ENCODE results near the gene UBE2R2. TPM values are rescaled to one million over a fixed set of nuclear protein-coding genes. Genes with fewer than 3 reads are reported as not detected.
"Not testable (repeated sequence)": the region's sequence is repeated elsewhere in the genome, so short reads cannot be mapped to it uniquely, and the experiment has no call there.

The UBE2R2 gene
- total and polyA plus RNA-seq, 2 of the 4 experiments (the other 2 are of a cell fraction): 12.7 to 24.8 TPM

DNA sequence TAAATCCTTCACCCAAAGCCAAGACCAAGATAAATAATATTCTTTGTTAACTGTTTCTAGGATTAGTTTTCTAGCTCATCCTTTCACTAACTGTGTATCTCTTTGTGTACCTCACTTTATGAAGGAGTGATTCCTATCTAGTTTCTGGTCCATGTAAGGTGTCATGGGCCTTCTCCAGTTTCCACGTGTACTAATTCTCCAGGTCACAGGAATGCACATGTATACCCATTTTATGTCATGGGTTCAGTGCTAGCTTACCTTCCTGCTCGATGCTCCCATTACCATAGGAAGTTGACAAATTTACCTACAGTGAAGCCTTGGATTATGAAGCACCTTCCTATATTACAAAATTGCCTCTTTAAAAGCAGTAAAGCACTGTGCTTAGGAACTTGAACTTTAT lies 27.5 kb upstream of the UBE2R2 start:
- H3K27ac ChIP-seq (ENCODE audit: insufficient read depth, low read length); H3K56ac ChIP-seq (ENCODE audit: extremely low read depth, insufficient read depth, low read length); H2AK5ac ChIP-seq (ENCODE audit: low read depth, low read length); H3K18ac ChIP-seq (ENCODE audit: low read depth, low read length); H2BK20ac ChIP-seq (ENCODE audit: low read depth, low read length); H3K14ac ChIP-seq (replicated peaks; ENCODE audit: low read depth, low read length); H2AFZ ChIP-seq (replicated peaks; ENCODE audit: low read length, poor library complexity); H2BK15ac ChIP-seq (ENCODE audit: low read depth, low read length); POLR2A ChIA-PET (ENCODE audit: unreplicated experiment); ATAC-seq (ENCODE audit: low read depth); H3K36me3 ChIP-seq (ENCODE audit: control insufficient read depth, insufficient read depth, low read length); CTCF ChIA-PET; in situ Hi-C loops (cut with MboI; ENCODE audit: low sequenced_read_pairs); H3K79me1 ChIP-seq (ENCODE audit: low read depth in 1 of 2, low read length in 2 of 2); H3K4me3 ChIP-seq (ENCODE audit: insufficient read depth, low read depth, low read length); dilution Hi-C loops (cut with HindIII; ENCODE audit: low sequenced_read_pairs, unreplicated experiment); H3K4me2 ChIP-seq (ENCODE audit: low read depth, low read length); H4K8ac ChIP-seq (ENCODE audit: low read depth in 2 of 2, low read length in 2 of 2); H4K91ac ChIP-seq (ENCODE audit: insufficient read depth, low read depth, low read length); H4K20me1 ChIP-seq (ENCODE audit: insufficient read depth, low read length); BruUV-seq (replicated peaks); H2AK9ac ChIP-seq (replicated peaks; ENCODE audit: low read depth, low read length, poor library complexity); H2BK5ac ChIP-seq (ENCODE audit: low read depth, low read length, poor library complexity, severe bottlenecking); H3K4me1 ChIP-seq (ENCODE audit: control insufficient read depth, insufficient read depth, low read length); intact Hi-C loops (cut with micrococcal nuclease); H3K9me1 ChIP-seq (ENCODE audit: insufficient read depth, low read length); H3K23ac ChIP-seq (ENCODE audit: low read depth, low read length); H3K9me3 ChIP-seq (ENCODE audit: control insufficient read depth, insufficient read depth, low read length); DNase-seq; H4K5ac ChIP-seq (ENCODE audit: low read depth, low read length); H3K4ac ChIP-seq (ENCODE audit: low read depth, low read length); H3K9ac ChIP-seq (ENCODE audit: low read depth, low read length); H2BK120ac ChIP-seq (ENCODE audit: low read depth, low read length): not testable (repeated sequence)
- peaks cover 19% of the 10 kb centered on the region for H3K27me3 ChIP-seq (ENCODE audit: control insufficient read depth, insufficient read depth, low read length)
- WGBS, 2 experiments (ENCODE audit: extremely low coverage in 2 of 2, insufficient read length in 1 of 2): 86% methylated on average over 1 of the region's 2 CpGs; no CpG with 5 or more reads in 1 of the 2 experiments
